Vagina (tissue), 2 donors: ENCODE measurements around the gene SHISA4.

ENCODE experiments used
- CTCF ChIP-seq, 3 experiments: fragments of 450-650 bp in 2 of 3; fragments of 200-600 bp in 1 of 3; sonication (generic) in 1 of 3; IDR thresholded peaks; one replicate each; pipeline ENCODE4 v1.5.1; 2017 to 2019; ENCODE audit warnings: antibody characterized with exemption in 3 of 3, mild to moderate bottlenecking in 2 of 3, moderate library complexity in 2 of 3
- POLR2A ChIP-seq, 2 donors: fragments of 450-650 bp; IDR thresholded peaks; one replicate each; pipeline ENCODE4 v1.6.1; 2017; ENCODE audit warnings: antibody characterized with exemption in 2 of 2, mild to moderate bottlenecking in 2 of 2, moderate library complexity in 2 of 2

GRCh38 chr1:201939148-201939547, 50.5 kb downstream of the SHISA4 start:
- TF ChIP-seq CTCF (IDR thresholded peaks at IDR 0.05) (no peak), POLR2A (IDR thresholded peaks at IDR 0.05) (no peak)
